ENCODE results near the gene KCTD8. TPM values are rescaled to one million over a fixed set of nuclear protein-coding genes. Genes with fewer than 3 reads are reported as not detected.

KCTD8 gene
- polyA plus RNA-seq, 1 donor from 2014 or later = 0.71 TPM

DNA sequence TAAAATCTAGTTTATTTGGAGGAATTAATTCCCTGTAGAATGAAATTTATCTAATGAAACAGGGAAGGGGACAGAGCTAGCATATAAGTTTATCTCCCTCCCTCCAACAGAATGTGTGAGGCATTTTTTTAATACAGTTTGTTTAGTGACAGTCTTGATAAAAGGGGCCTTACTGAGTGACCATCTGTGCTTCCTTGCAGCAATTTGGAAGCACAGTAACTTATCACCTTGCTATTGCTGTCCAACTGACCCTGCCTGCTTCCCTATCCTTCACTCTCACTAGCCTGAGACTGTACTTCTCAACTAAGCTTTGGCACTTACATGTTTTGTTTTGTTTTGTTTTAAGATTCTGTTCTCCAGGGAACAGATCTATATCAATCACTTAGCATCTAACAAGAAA is 31.1 kb upstream of the KCTD8 start:
- TF ChIP-seq POLR2AphosphoS5 (IDR thresholded peaks at IDR 0.05) (no peak), SMC3 (conservative IDR thresholded peaks at IDR 0.05; ENCODE audit: poor library complexity) (no peak), RAD21 (conservative IDR thresholded peaks at IDR 0.05) (no peak), TAF1 (IDR thresholded peaks at IDR 0.05; ENCODE audit: low read depth) (no peak), REST (IDR thresholded peaks at IDR 0.05; ENCODE audit: borderline replicate concordance) (no peak), MXI1 (conservative IDR thresholded peaks at IDR 0.05; ENCODE audit: poor library complexity, severe bottlenecking) (no peak), EP300 (conservative IDR thresholded peaks at IDR 0.05; ENCODE audit: poor library complexity, severe bottlenecking) (no peak), EZH2 (IDR thresholded peaks at IDR 0.05; ENCODE audit: borderline replicate concordance, insufficient read depth, low read length, poor library complexity, severe bottlenecking) (no peak)
- TF ChIP-seq, protein P1, sequence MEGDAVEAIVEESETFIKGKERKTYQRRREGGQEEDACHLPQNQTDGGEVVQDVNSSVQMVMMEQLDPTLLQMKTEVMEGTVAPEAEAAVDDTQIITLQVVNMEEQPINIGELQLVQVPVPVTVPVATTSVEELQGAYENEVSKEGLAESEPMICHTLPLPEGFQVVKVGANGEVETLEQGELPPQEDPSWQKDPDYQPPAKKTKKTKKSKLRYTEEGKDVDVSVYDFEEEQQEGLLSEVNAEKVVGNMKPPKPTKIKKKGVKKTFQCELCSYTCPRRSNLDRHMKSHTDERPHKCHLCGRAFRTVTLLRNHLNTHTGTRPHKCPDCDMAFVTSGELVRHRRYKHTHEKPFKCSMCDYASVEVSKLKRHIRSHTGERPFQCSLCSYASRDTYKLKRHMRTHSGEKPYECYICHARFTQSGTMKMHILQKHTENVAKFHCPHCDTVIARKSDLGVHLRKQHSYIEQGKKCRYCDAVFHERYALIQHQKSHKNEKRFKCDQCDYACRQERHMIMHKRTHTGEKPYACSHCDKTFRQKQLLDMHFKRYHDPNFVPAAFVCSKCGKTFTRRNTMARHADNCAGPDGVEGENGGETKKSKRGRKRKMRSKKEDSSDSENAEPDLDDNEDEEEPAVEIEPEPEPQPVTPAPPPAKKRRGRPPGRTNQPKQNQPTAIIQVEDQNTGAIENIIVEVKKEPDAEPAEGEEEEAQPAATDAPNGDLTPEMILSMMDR (IDR thresholded peaks at IDR 0.05; ENCODE audit: poor library complexity, severe bottlenecking) = no peak
- Histone ChIP-seq H3K9me2 (ENCODE audit: insufficient read depth, low read length) (no peaks in the 10 kb centered on the region), H3K79me2 (replicated peaks; ENCODE audit: insufficient read depth, low read length) (no peaks in the 10 kb centered on the region), H4K20me1 (ENCODE audit: insufficient read depth) (no peaks in the 10 kb centered on the region), H3K27ac (ENCODE audit: low read length) (no peak overlapping the region), H3K4me3 (ENCODE audit: low read length) (no peak overlapping the region), H3F3A (ENCODE audit: insufficient read depth, low read length, poor library complexity, severe bottlenecking) (no peaks in the 10 kb centered on the region), H3K4me2 (ENCODE audit: low read length) (no peak overlapping the region), H3K9ac (ENCODE audit: low read length) (no peak overlapping the region), H3K27me3 (ENCODE audit: insufficient read depth, low read depth, low read length) (no peaks in the 10 kb centered on the region), H3K36me3 (ENCODE audit: insufficient read depth, low read length) (no peaks in the 10 kb centered on the region), H2AFZ (ENCODE audit: low read depth, low read length) (no peak overlapping the region), H3K9me3 (ENCODE audit: low read length) (no peaks in the 10 kb centered on the region)

DNA sequence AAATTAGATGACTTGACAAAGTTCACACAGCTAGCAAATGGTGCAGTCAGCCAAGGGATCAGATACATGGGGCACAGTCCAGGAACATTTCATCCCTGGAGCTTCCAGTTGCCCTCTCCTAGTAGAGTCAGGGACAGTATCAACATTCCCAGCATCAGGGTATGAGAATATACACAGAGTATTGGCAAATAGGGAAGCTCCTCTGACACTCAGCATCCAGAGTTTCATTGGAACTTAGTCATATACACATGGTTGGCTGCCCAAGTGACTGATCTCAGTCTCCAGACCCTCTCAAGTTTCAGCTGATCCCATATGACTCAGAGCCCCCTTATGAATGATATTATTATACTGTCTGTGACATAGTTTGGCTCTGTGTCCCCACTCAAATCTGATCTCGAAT is 13.7 kb upstream of the KCTD8 start:
- TF ChIP-seq POLR2AphosphoS5 (IDR thresholded peaks at IDR 0.05) = no peak
- H3K9me3 ChIP-seq (ENCODE audit: low read length) = no peaks in the 10 kb centered on the region

More for the DNA sequence above, 13.7 kb upstream of the KCTD8 start:
- Histone ChIP-seq H3K9ac (ENCODE audit: low read length) (no peak overlapping the region), H2AFZ (ENCODE audit: low read depth, low read length) (no peak overlapping the region), H3K27ac (ENCODE audit: low read length) (no peak overlapping the region), H3K4me2 (ENCODE audit: low read length) (no peak overlapping the region), H3K36me3 (ENCODE audit: insufficient read depth, low read length) (no peaks in the 10 kb centered on the region), H3K9me2 (ENCODE audit: insufficient read depth, low read length) (no peaks in the 10 kb centered on the region), H3K4me3 (ENCODE audit: low read length) (no peak overlapping the region), H4K20me1 (ENCODE audit: insufficient read depth) (no peaks in the 10 kb centered on the region), H3F3A (ENCODE audit: insufficient read depth, low read length, poor library complexity, severe bottlenecking) (no peaks in the 10 kb centered on the region), H3K79me2 (replicated peaks; ENCODE audit: insufficient read depth, low read length) (no peaks in the 10 kb centered on the region), H3K27me3 (ENCODE audit: insufficient read depth, low read depth, low read length) (no peaks in the 10 kb centered on the region)
